DMS53 treated with DMSO at 0.1 percent for 48 hours (cell line): ENCODE measurements around the gene C1orf50.
"Not testable (repeated sequence)": the region's sequence is repeated elsewhere in the genome, so short reads cannot be mapped to it uniquely, and the experiment has no call there.

Source experiments
- DNase-seq: peaks from one replicate; lab custom pipeline; 2025; ENCODE audit not compliant: unreplicated experiment; lab: John Stamatoyannopoulos, UW

C1orf50 gene

DNA sequence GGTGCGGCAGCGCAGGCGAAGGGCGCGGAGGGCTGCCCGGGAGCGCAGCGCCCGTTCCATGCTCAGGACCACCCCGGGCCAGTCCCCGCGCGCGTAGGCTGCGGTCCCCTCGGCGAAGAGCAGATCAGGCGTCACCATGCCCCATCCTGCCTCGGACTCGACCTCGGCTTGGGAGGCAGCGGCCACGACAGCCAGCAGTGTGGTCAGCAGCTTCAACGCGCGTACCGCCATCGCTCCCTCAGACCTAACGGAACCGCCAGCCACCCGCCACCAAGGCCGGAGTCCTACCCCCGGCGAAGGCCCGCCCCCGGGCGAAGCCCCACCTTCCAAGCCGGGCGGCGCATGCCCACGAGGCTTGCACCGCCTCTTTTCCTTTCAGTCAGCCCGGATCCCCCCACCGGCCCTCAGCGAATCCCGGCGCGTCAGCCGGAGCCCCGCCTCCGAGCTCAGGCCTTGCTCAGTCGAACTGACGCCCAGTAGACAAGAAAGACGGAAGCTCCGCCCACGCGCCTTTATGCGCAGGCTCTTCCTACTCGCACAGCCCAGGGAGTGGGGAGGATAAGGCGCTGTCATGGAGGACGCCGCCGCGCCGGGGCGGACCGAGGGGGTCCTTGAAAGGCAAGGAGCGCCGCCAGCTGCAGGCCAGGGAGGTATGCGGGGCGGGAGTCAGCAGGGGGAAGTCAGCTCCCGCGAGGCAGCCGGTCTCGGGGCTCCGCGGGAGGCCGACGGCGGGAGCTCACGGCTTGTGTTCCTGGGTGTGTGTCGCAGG is at the start of gene C1orf50, which contains the start of gene P3H1:
TSS of gene C1orf50 (plus strand) at position 509 of the 769 bp plus-strand sequence. CDS start at position 572, 63 bp downstream.
TSS of gene P3H1 (minus strand) at position 288 of the 769 bp plus-strand sequence. CDS start at position 231, 57 bp downstream.
- peak; percentile 96 for DNase-seq

DNA sequence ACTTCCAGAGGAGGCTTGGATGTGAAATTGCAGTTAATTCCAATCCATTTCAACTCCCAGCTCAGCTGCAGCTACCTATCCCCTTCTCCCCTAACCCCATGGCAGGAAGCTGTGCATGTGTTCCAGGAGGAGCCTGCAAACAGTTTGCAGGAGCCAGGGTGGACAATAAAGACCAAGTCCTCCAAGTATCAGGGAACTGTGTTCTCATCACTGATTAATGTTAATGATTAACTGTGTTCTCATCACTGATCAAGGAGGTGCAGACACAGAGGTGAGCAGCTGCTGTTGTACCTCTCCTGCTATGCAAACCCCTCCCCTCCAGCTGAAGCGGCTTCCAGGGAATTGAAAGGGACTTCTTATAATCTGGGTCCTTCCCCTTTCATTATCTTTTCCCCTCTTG is 46.2 kb upstream of the C1orf50 start:
- peak; percentile 94 for DNase-seq

DNA sequence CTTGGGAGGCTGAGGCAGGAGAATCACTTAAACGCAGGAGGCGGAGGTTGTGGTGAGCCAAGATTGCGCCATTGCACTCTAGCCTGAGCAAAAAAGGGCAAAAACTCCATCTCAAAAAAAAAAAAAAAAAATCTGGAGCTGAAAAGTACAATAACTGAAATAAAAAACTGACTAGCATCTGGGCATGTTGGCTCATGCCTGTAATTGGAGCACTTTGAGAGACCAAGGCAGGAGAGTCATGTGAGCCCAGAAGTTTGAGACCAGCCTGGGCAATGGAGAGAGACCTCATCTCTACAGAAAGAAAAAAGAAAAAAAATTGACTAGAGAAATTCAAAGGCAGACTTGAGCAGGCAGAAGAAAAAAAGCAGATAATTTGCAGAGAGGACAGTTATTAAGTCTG is 45.1 kb upstream of the C1orf50 start:
- no peak for DNase-seq

DNA sequence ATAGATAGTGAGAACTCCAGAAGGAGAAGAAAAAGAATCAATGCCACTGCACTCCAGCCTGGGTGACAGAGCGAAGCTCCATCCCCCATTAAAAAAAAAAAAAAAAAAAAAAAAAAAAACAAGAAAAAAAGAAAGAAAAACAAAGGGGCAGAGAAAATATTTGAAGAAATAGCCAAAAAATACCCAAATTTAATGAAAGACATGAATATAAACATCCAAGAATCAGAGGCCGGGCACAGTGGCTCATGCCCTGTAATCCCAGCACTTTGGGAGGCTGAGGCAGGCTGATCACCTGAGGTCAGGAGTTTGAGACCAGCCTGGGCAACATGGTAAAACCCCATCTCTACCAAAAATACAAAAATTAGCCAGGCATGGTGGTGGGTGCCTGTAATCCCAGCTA is 44.6 kb upstream of the C1orf50 start:
- DNase-seq = not testable (repeated sequence)

DNA sequence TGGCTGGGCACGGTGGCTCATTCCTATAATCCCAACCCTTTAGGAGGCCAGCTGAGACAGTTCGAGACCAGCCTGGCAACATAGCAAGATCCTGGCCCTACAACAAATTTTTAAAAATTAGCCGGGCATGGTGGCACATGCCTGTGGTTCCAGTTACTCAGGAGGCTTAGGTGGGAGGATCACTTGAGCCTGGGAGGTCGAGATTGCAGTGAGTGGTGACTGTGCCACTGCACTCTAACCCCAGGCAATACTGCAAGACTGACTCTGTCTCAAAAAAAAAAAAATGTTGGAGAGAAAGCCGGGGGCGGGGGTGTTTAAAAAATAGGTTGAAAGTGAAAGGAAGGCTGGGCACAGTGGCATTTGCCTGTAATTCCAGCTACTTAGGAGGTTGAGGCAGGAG is 43.5 kb upstream of the C1orf50 start:
- no peak for DNase-seq

- not testable (repeated sequence) for DNase-seq
Measured at GRCh38 chr1:42725820-42726219, 41.2 kb upstream of the C1orf50 start.

DNA sequence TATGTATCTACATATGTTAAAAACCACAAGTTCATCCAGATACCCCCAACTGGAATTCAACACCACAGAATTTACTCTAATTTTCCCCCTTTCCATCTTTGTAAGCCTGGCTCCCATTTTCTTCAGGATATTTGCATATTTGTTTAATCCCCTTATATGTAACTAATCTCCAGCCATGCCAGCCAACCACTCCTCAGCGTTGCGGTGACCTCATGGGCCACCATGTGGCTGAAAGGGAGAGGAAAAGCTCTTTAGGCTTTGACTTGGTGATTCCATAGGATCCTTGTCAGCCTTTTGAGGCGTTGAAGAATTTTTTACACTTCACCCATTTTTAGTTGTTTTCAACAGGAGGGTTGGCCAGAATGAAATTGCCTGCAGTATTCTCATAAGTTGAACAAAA is 37.0 kb upstream of the C1orf50 start:
- no peak for DNase-seq

GRCh38 chr1:42730988-42731387 is 36.1 kb upstream of the C1orf50 start:
- DNase-seq = peak; percentile 61

GRCh38 chr1:42731585-42731984 is 35.5 kb upstream of the C1orf50 start:
- DNase-seq = no peak

DNA sequence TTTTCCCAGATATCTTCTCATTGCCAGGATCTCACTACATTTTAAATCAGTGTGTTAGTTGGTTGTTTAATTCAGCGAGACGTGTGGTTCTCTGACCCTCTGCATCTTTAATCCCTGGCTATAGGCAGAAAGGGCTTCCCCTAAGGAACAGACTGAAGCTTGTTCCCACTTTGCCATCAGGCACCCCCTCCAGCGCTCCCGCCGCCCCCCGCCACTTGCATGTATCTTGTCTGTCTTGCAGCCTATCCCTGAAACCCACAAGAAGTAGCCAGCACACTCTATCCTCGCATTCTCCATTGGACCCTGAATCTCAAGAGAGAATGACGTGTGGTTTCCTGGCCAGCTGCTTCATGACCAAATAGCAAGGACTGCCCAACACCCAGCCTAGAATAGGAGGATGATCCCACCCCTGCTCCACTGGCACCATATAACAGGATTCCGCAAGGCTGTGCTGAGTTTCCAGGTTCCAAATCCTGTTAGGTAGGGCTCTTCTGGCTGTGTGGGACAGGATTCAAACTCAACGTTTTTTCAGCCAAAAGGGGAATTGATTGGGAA is 34.8 kb upstream of the C1orf50 start:
- no peak for DNase-seq

GRCh38 chr1:42733415-42734200 is 33.4 kb upstream of the C1orf50 start:
- DNase-seq = no peak

GRCh38 chr1:42734201-42735035 is 32.6 kb upstream of the C1orf50 start:
- no peak for DNase-seq

DNA sequence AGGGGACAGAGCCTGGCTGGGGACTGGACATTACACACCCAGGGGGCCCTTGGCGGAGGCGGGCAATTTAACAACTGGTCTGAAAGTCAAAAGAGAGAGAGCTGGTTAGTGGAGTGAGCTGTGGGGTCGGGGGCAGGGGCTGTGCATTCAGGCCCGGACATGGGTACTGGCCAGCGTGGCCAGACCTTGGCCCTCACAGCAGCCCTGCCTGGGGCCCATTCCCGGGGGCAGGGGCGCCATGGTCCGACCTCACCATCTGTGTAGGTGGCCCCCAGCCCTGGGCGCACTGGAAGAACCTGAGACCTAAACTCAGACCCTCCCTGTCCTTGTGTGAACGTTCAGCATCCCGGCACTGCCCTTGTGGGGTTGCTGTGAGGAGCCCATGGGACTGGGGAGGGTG is 32.0 kb upstream of the C1orf50 start:
- no peak for DNase-seq

DNA sequence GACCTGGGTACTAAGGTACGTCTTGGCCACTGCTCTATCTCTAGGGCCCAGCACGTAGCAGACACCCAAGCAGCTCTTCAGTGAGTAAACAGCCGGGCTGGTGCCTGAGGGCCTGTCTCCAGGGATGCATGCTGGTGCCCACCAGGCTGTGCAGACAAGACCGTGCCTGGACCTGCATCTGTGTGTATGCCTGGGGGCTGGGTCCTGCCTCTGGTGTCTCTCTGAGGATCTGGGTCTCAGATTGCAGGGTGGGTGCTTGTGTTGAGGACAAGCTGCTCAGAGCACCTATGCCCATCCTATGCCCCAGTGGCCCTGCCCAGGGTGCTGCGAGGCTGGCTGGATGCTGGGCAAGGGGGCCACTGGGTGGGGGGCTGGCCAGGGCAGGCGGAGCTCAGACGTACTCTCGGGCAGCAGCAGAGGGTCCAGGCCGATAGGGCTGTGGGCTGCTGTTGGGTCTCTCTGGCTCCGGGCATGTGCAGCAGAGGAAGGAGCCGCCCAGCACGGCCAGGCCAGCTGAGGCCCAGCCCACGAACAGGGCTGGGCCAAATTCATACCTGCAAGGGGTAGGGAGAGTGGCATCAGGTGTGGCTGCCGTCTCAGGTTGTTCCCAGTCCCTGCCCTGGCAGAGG is 31.5 kb upstream of the C1orf50 start:
- DNase-seq = no peak

GRCh38 chr1:42736152-42736551 is 30.9 kb upstream of the C1orf50 start:
- DNase-seq = no peak

DNA sequence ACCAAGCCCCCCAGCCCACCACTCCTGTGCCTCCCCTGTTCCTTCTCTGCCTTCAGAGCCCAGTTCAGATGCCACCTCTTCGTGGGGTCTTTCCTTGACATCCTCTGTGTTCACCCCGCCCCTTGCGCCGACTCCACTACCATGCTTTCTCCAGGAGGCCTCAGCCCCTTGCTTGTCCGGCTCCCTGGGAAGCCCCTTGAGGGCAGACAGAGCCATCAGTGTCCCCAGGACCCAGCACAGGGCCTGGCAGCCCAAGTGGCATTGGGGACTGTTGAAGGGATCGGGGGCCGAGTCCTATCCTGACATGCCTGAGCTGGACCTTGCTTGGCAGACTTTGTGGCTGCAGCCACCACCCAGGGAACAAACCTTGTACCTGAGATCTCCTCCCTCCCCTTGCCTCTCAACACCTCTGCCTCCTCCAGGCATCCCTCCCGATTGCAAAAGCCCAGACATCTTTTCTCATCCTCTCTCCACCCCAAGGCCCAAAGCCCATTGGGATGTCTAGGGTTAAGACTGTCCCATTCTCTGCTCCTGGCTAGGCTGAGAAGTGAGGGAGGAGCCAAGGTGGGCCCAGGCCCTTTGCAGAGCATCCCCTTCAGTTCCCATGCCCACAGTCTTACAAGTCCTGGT is 30.4 kb upstream of the C1orf50 start:
- no peak for DNase-seq

GRCh38 chr1:42737257-42737656 is 29.8 kb upstream of the C1orf50 start:
- peak; percentile 9 for DNase-seq

GRCh38 chr1:42737986-42738677 is 28.9 kb upstream of the C1orf50 start:
- no peak for DNase-seq

- no peak for DNase-seq
Measured at GRCh38 chr1:42738678-42739226, 28.3 kb upstream of the C1orf50 start.
